Natural killer cell treated with Interleukin-12 subunit alpha and Interleukin-12 subunit beta and Interleukin-15 and Interleukin-18, amount 100 ng/mL, for 72 hours (primary cell): ENCODE results near the gene PRRT1B. TPM values are rescaled to one million over a fixed set of nuclear protein-coding genes. Genes with fewer than 3 reads are reported as not detected.

Source experiments
- ATAC-seq, 2 donors: fragments of 150-1000 bp; cut with Tn5 transposase in 1 of 2; sonication (Bioruptor Pico), chemical (Tn5 transposase) in 1 of 2; 2 replicates each; pipeline ENCODE4 v1.10.0; 2021
- DNase-seq: peaks from one replicate; pipeline ENCODE4 v3.0.0; 2022; ENCODE audit warnings: low spot score
- H3K27ac Mint-ChIP-seq, 2 donors: 1 replicate in 1 of 2; 2 replicates in 1 of 2; pipeline ENCODE4 v1.8.0; 2022; ENCODE audit warnings: mixed read lengths in 2 of 2, mild to moderate bottlenecking in 1 of 2, moderate library complexity in 1 of 2
- H3K27me3 Mint-ChIP-seq, 2 donors: 1 replicate in 1 of 2; 2 replicates in 1 of 2; pipeline ENCODE4 v1.8.0; 2022; ENCODE audit warnings: mixed read lengths in 2 of 2
- H3K36me3 Mint-ChIP-seq: one replicate; pipeline ENCODE4 v1.8.0; 2022; ENCODE audit warnings: mixed read lengths
- H3K4me1 Mint-ChIP-seq, 2 donors: 1 replicate in 1 of 2; 2 replicates in 1 of 2; pipeline ENCODE4 v1.8.0; 2022; ENCODE audit warnings: low read depth in 2 of 2, mixed read lengths in 2 of 2, mild to moderate bottlenecking in 1 of 2
- H3K4me3 Mint-ChIP-seq: one replicate; pipeline ENCODE4 v1.8.0; 2022; ENCODE audit warnings: mixed read lengths
- H3K9me3 Mint-ChIP-seq: 2 replicates; pipeline ENCODE4 v1.8.0; 2022; ENCODE audit warnings: mixed read lengths
- total RNA-seq, 2 donors: library from RNA; stranded (reverse); gene quantifications; one replicate each; pipeline ENCODE4 v1.2.3, GENCODE V29; 2022

Gene PRRT1B
- total RNA-seq, 2 donors from 2014 or later: not detected

- DNase-seq: no peak
- H3K9me3 Mint-ChIP-seq: no peaks in the 10 kb centered on the region
- peaks cover 3% of the 10 kb centered on the region for H3K36me3 Mint-ChIP-seq
- no peak overlapping the region for H3K27ac Mint-ChIP-seq
- no peaks in the 10 kb centered on the region for H3K27me3 Mint-ChIP-seq
- no peak overlapping the region for H3K4me3 Mint-ChIP-seq
- no peak for ATAC-seq
- H3K4me1 Mint-ChIP-seq: peaks cover 9 to 10% of the 10 kb centered on the region in 2 donors
Observed at GRCh38 chr9:131596430-131596743, 51.1 kb downstream of the PRRT1B start.

GRCh38 chr9:131597246-131597645 lies 51.9 kb downstream of the PRRT1B start:
- H3K27ac Mint-ChIP-seq: peak overlapping the region in 1 of 2 donors; percentile 39
- no peaks in the 10 kb centered on the region for H3K27me3 Mint-ChIP-seq
- peaks cover 11% of the 10 kb centered on the region for H3K36me3 Mint-ChIP-seq
- no peak overlapping the region for H3K4me3 Mint-ChIP-seq
- DNase-seq (no peak), ATAC-seq (no peak)
- H3K9me3 Mint-ChIP-seq: no peaks in the 10 kb centered on the region
- H3K4me1 Mint-ChIP-seq: peaks cover 9 to 10% of the 10 kb centered on the region in 2 donors

- peaks cover 9 to 11% of the 10 kb centered on the region in 2 donors for H3K4me1 Mint-ChIP-seq
- peaks cover 12% of the 10 kb centered on the region for H3K36me3 Mint-ChIP-seq
- H3K4me3 Mint-ChIP-seq: peak overlapping the region; percentile 22
- ATAC-seq (peak in 1 of 2 donors; percentile 63), DNase-seq (no peak)
- H3K9me3 Mint-ChIP-seq: no peaks in the 10 kb centered on the region
- H3K27ac Mint-ChIP-seq: peak overlapping the region in 1 of 2 donors; percentile 39
- H3K27me3 Mint-ChIP-seq: no peaks in the 10 kb centered on the region
Observed at GRCh38 chr9:131598121-131598520, 52.8 kb downstream of the PRRT1B start.

- Mint-ChIP-seq H3K27ac (peak overlapping the region; percentile 21 to 40), H3K9me3 (no peaks in the 10 kb centered on the region), H3K4me1 (peaks cover 9 to 16% of the 10 kb centered on the region in 2 donors), H3K27me3 (no peaks in the 10 kb centered on the region), H3K4me3 (no peak overlapping the region), H3K36me3 (peaks cover 12% of the 10 kb centered on the region)
- ATAC-seq (no peak), DNase-seq (no peak)
Observed at GRCh38 chr9:131601683-131602181, 56.4 kb downstream of the PRRT1B start.

GRCh38 chr9:131603199-131603598 lies 57.9 kb downstream of the PRRT1B start:
- H3K4me3 Mint-ChIP-seq: no peak overlapping the region
- peaks cover 14 to 25% of the 10 kb centered on the region in 2 donors for H3K4me1 Mint-ChIP-seq
- DNase-seq (no peak), ATAC-seq (no peak)
- H3K27ac Mint-ChIP-seq: no peak overlapping the region
- no peaks in the 10 kb centered on the region for H3K9me3 Mint-ChIP-seq
- H3K36me3 Mint-ChIP-seq: peaks cover 12% of the 10 kb centered on the region
- no peaks in the 10 kb centered on the region for H3K27me3 Mint-ChIP-seq

- ATAC-seq (peak in 1 of 2 donors; percentile 28), DNase-seq (no peak)
- Mint-ChIP-seq H3K27me3 (no peaks in the 10 kb centered on the region), H3K36me3 (peaks cover 12% of the 10 kb centered on the region), H3K4me1 (peaks cover 14 to 24% of the 10 kb centered on the region in 2 donors), H3K4me3 (no peak overlapping the region), H3K9me3 (no peaks in the 10 kb centered on the region), H3K27ac (no peak overlapping the region)
Observed at GRCh38 chr9:131603711-131604439, 58.6 kb downstream of the PRRT1B start.

GRCh38 chr9:131605770-131606590 lies 60.7 kb downstream of the PRRT1B start:
- Mint-ChIP-seq H3K27ac (peak overlapping the region; percentile 52 to 53), H3K36me3 (peaks cover 12% of the 10 kb centered on the region), H3K27me3 (no peaks in the 10 kb centered on the region), H3K9me3 (no peaks in the 10 kb centered on the region), H3K4me3 (no peak overlapping the region), H3K4me1 (peaks cover 14 to 29% of the 10 kb centered on the region in 2 donors)
- ATAC-seq: no peak
- no peak for DNase-seq

GRCh38 chr9:131606896-131607567 lies 61.7 kb downstream of the PRRT1B start:
- H3K27me3 Mint-ChIP-seq: no peaks in the 10 kb centered on the region
- no peaks in the 10 kb centered on the region for H3K9me3 Mint-ChIP-seq
- H3K36me3 Mint-ChIP-seq: peaks cover 3% of the 10 kb centered on the region
- peak overlapping the region in 1 of 2 donors; percentile 52 for H3K27ac Mint-ChIP-seq
- DNase-seq (no peak), ATAC-seq (no peak)
- H3K4me1 Mint-ChIP-seq: peaks cover 6 to 30% of the 10 kb centered on the region in 2 donors
- H3K4me3 Mint-ChIP-seq: no peak overlapping the region

- DNase-seq (no peak), ATAC-seq (no peak)
- H3K4me1 Mint-ChIP-seq: peaks cover 8 to 26% of the 10 kb centered on the region in 2 donors
- H3K36me3 Mint-ChIP-seq: no peaks in the 10 kb centered on the region
- H3K4me3 Mint-ChIP-seq: no peak overlapping the region
- no peaks in the 10 kb centered on the region for H3K9me3 Mint-ChIP-seq
- no peaks in the 10 kb centered on the region for H3K27me3 Mint-ChIP-seq
- no peak overlapping the region for H3K27ac Mint-ChIP-seq
Observed at GRCh38 chr9:131607591-131607990, 62.3 kb downstream of the PRRT1B start.

GRCh38 chr9:131608493-131609037 lies 63.2 kb downstream of the PRRT1B start:
- DNase-seq: no peak
- Mint-ChIP-seq H3K36me3 (no peaks in the 10 kb centered on the region), H3K27me3 (no peaks in the 10 kb centered on the region), H3K9me3 (no peaks in the 10 kb centered on the region), H3K4me1 (peaks cover 13 to 30% of the 10 kb centered on the region in 2 donors), H3K4me3 (no peak overlapping the region), H3K27ac (no peak overlapping the region)
- no peak for ATAC-seq

Other genes starting within 250 kb of the PRRT1B start
- gene PRRC2B, start 151.4 kb upstream of the PRRT1B start, total RNA-seq: 100 to 1,000 TPM; 122 to 246 TPM
- 10 to 100 TPM; 30.5 to 53.4 TPM for gene POMT1, start 42.6 kb upstream of the PRRT1B start, total RNA-seq
- 10 to 100 TPM; 24.9 to 37.4 TPM for gene UCK1, start 14.3 kb upstream of the PRRT1B start, total RNA-seq
- gene RAPGEF1, start 194.6 kb downstream of the PRRT1B start, total RNA-seq: 100 to 1,000 TPM; 109 to 215 TPM